ENCODE data around the gene IL4R. TPM values are rescaled to one million over a fixed set of nuclear protein-coding genes. Genes with fewer than 3 reads are reported as not detected.

The IL4R gene
- total and polyA plus RNA-seq, 5 donors: 12.3 to 51.0 (median 23.2) TPM

- intact Hi-C loops (cut with DNase I): loop anchor here in 2 of 4 donors (10.0 kb wide), 2 partner anchors 127 to 187 kb away; no protein-coding TSS in a partner anchor
- Histone ChIP-seq H3K27ac (ENCODE audit: low read length) (no peak overlapping the region), H3K4me3 (ENCODE audit: low read length) (no peak overlapping the region), H3K9me3 (ENCODE audit: control insufficient read depth, low read length) (no peaks in the 10 kb centered on the region), H3K4me1 (ENCODE audit: control insufficient read depth, insufficient read depth, low read length) (no peaks in the 10 kb centered on the region), H3K27me3 (ENCODE audit: control insufficient read depth, insufficient read depth) (no peaks in the 10 kb centered on the region)
- 92% methylated on average over 3 of the region's 3 CpGs for WGBS
- ATAC-seq: no peak
- DNase-seq: no peak
Measured at GRCh38 chr16:27361987-27362386, 48.2 kb downstream of the IL4R start.

- WGBS: 85% methylated on average over 16 of the region's 16 CpGs
- Histone ChIP-seq H3K9me3 (ENCODE audit: control insufficient read depth, low read length) (no peaks in the 10 kb centered on the region), H3K27me3 (ENCODE audit: control insufficient read depth, insufficient read depth) (no peaks in the 10 kb centered on the region), H3K27ac (ENCODE audit: low read length) (no peak overlapping the region), H3K4me1 (ENCODE audit: control insufficient read depth, insufficient read depth, low read length) (peaks cover 1% of the 10 kb centered on the region), H3K4me3 (ENCODE audit: low read length) (no peak overlapping the region)
- intact Hi-C loops (cut with DNase I): loop anchor here in 2 of 4 donors (10.0 kb wide), 2 partner anchors 128 to 188 kb away; no protein-coding TSS in a partner anchor
- DNase-seq (no peak), ATAC-seq (no peak)
Measured at GRCh38 chr16:27362570-27363245, 48.9 kb downstream of the IL4R start.

- 90% methylated on average over 5 of the region's 5 CpGs for WGBS
- Histone ChIP-seq H3K4me3 (ENCODE audit: low read length) (no peak overlapping the region), H3K4me1 (ENCODE audit: control insufficient read depth, insufficient read depth, low read length) (peaks cover 4% of the 10 kb centered on the region), H3K27ac (ENCODE audit: low read length) (no peak overlapping the region), H3K9me3 (ENCODE audit: control insufficient read depth, low read length) (no peaks in the 10 kb centered on the region), H3K27me3 (ENCODE audit: control insufficient read depth, insufficient read depth) (no peaks in the 10 kb centered on the region)
- ATAC-seq (no peak), DNase-seq (no peak)
- intact Hi-C loops (cut with DNase I): loop anchor here in 2 of 4 donors (10.0 kb wide), 2 partner anchors 128 to 188 kb away; no protein-coding TSS in a partner anchor
Measured at GRCh38 chr16:27363246-27363632, 49.5 kb downstream of the IL4R start.

GRCh38 chr16:27363797-27364196 lies 50.0 kb downstream of the IL4R start:
- no peaks in the 10 kb centered on the region for H3K9me3 ChIP-seq (ENCODE audit: control insufficient read depth, low read length)
- H3K4me3 ChIP-seq (ENCODE audit: low read length): no peak overlapping the region
- H3K27me3 ChIP-seq (ENCODE audit: control insufficient read depth, insufficient read depth): no peaks in the 10 kb centered on the region
- peaks cover 4% of the 10 kb centered on the region for H3K4me1 ChIP-seq (ENCODE audit: control insufficient read depth, insufficient read depth, low read length)
- intact Hi-C loops (cut with DNase I): loop anchor here in 3 of 4 donors (2.0 to 10.0 kb wide), 3 partner anchors 129 to 189 kb away; no protein-coding TSS in a partner anchor
- 78% methylated on average over 9 of the region's 9 CpGs for WGBS
- ATAC-seq: peak in 1 of 2 donors; percentile 8
- DNase-seq: peak; percentile 46 to 78 (median 66)
- H3K27ac ChIP-seq (ENCODE audit: low read length): no peak overlapping the region

GRCh38 chr16:27364493-27365141 lies 50.8 kb downstream of the IL4R start:
- 72% methylated on average over 6 of the region's 6 CpGs for WGBS
- Histone ChIP-seq H3K9me3 (ENCODE audit: control insufficient read depth, low read length) (no peaks in the 10 kb centered on the region), H3K27me3 (ENCODE audit: control insufficient read depth, insufficient read depth) (no peaks in the 10 kb centered on the region), H3K27ac (ENCODE audit: low read length) (no peak overlapping the region), H3K4me1 (ENCODE audit: control insufficient read depth, insufficient read depth, low read length) (peaks cover 4% of the 10 kb centered on the region), H3K4me3 (ENCODE audit: low read length) (no peak overlapping the region)
- no peak for DNase-seq
- no peak for ATAC-seq
- intact Hi-C loops (cut with DNase I): loop anchor here in 3 of 4 donors (2.0 to 10.0 kb wide), 4 partner anchors 130 to 190 kb away; no protein-coding TSS in a partner anchor

GRCh38 chr16:27365142-27366089 lies 51.6 kb downstream of the IL4R start:
- Histone ChIP-seq H3K27me3 (ENCODE audit: control insufficient read depth, insufficient read depth) (no peaks in the 10 kb centered on the region), H3K9me3 (ENCODE audit: control insufficient read depth, low read length) (no peaks in the 10 kb centered on the region), H3K4me3 (ENCODE audit: low read length) (no peak overlapping the region), H3K4me1 (ENCODE audit: control insufficient read depth, insufficient read depth, low read length) (peaks cover 4% of the 10 kb centered on the region), H3K27ac (ENCODE audit: low read length) (no peak overlapping the region)
- no peak for DNase-seq
- no peak for ATAC-seq
- 73% methylated on average over 7 of the region's 7 CpGs for WGBS
- intact Hi-C loops (cut with DNase I): loop anchor here in 3 of 4 donors (2.0 to 10.0 kb wide), 4 partner anchors 131 to 191 kb away; no protein-coding TSS in a partner anchor

GRCh38 chr16:27366687-27367460 lies 53.1 kb downstream of the IL4R start:
- H3K9me3 ChIP-seq (ENCODE audit: control insufficient read depth, low read length): no peaks in the 10 kb centered on the region
- H3K27ac ChIP-seq (ENCODE audit: low read length): peak overlapping the region; percentile 5
- WGBS: 49% methylated on average over 14 of the region's 14 CpGs
- no peaks in the 10 kb centered on the region for H3K27me3 ChIP-seq (ENCODE audit: control insufficient read depth, insufficient read depth)
- ATAC-seq (peak; percentile 35 to 47), DNase-seq (peak; percentile 57 to 76 (median 70))
- intact Hi-C loops (cut with DNase I): loop anchor here in 2 of 4 donors (5.0 to 10.0 kb wide), 3 partner anchors 132 to 192 kb away; no protein-coding TSS in a partner anchor
- no peak overlapping the region for H3K4me3 ChIP-seq (ENCODE audit: low read length)
- peaks cover 4% of the 10 kb centered on the region for H3K4me1 ChIP-seq (ENCODE audit: control insufficient read depth, insufficient read depth, low read length)

GRCh38 chr16:27367461-27368357 lies 53.9 kb downstream of the IL4R start:
- no peak overlapping the region for H3K4me3 ChIP-seq (ENCODE audit: low read length)
- H3K27ac ChIP-seq (ENCODE audit: low read length): peak overlapping the region; percentile 19
- WGBS: 16% methylated on average over 27 of the region's 27 CpGs
- H3K9me3 ChIP-seq (ENCODE audit: control insufficient read depth, low read length): no peaks in the 10 kb centered on the region
- ATAC-seq: peak; percentile 83 to 84
- intact Hi-C loops (cut with DNase I): loop anchor here in 3 of 4 donors (2.0 to 10.0 kb wide), 4 partner anchors 133 to 193 kb away; no protein-coding TSS in a partner anchor
- peaks cover 4% of the 10 kb centered on the region for H3K4me1 ChIP-seq (ENCODE audit: control insufficient read depth, insufficient read depth, low read length)
- no peaks in the 10 kb centered on the region for H3K27me3 ChIP-seq (ENCODE audit: control insufficient read depth, insufficient read depth)
- DNase-seq: peak; percentile 89 to 94 (median 92)

GRCh38 chr16:27368358-27368722 lies 54.6 kb downstream of the IL4R start:
- DNase-seq: no peak
- Histone ChIP-seq H3K4me3 (ENCODE audit: low read length) (no peak overlapping the region), H3K27ac (ENCODE audit: low read length) (no peak overlapping the region), H3K9me3 (ENCODE audit: control insufficient read depth, low read length) (no peaks in the 10 kb centered on the region), H3K27me3 (ENCODE audit: control insufficient read depth, insufficient read depth) (no peaks in the 10 kb centered on the region), H3K4me1 (ENCODE audit: control insufficient read depth, insufficient read depth, low read length) (peaks cover 4% of the 10 kb centered on the region)
- intact Hi-C loops (cut with DNase I): loop anchor here in 3 of 4 donors (2.0 to 10.0 kb wide), 4 partner anchors 134 to 194 kb away; no protein-coding TSS in a partner anchor
- 52% methylated on average over 9 of the region's 9 CpGs for WGBS
- no peak for ATAC-seq
